ENCODE measurements around the gene TSPAN1.
A peak's percentile ranks its signal among the peaks of the same experiment; 100 is the strongest.

The TSPAN1 gene
- 0 to 1.5 (median 0.02) reads per million in 18 experiments for total RNA-seq

- no peak for DNase-seq
Measured at GRCh38 chr1:46174448-46175231, at the start of gene TSPAN1. Gene TSPAN1 (plus strand): TSS chr1:46175087. CDS start chr1:46181108, 6,021 bp downstream.

GRCh38 chr1:46128344-46128743 lies 46.5 kb upstream of the TSPAN1 start:
- no peak for DNase-seq

- DNase-seq, result no peak
Measured at GRCh38 chr1:46130121-46130520, 44.8 kb upstream of the TSPAN1 start.

GRCh38 chr1:46130606-46131005 lies 44.3 kb upstream of the TSPAN1 start:
- DNase-seq, result no peak

GRCh38 chr1:46131093-46131492 lies 43.8 kb upstream of the TSPAN1 start:
- no peak for DNase-seq

- peak in 1 of 2 donors; percentile 11 for DNase-seq
Measured at GRCh38 chr1:46131712-46132528, 43.0 kb upstream of the TSPAN1 start.

GRCh38 chr1:46132529-46133180 lies 42.2 kb upstream of the TSPAN1 start, which contains the start of gene PIK3R3:
Gene PIK3R3 (minus strand): TSS chr1:46132629. CDS start chr1:46131952, 677 bp downstream.
- peak; percentile 98 for DNase-seq

- no peak for DNase-seq
Measured at GRCh38 chr1:46133181-46133658, 41.7 kb upstream of the TSPAN1 start.

GRCh38 chr1:46133781-46134350 lies 41.0 kb upstream of the TSPAN1 start:
- no peak for DNase-seq

GRCh38 chr1:46134660-46135331 lies 40.1 kb upstream of the TSPAN1 start:
- no peak for DNase-seq

- no peak for DNase-seq
Measured at GRCh38 chr1:46136711-46137110, 38.2 kb upstream of the TSPAN1 start.

GRCh38 chr1:46137916-46138315 lies 37.0 kb upstream of the TSPAN1 start:
- no peak for DNase-seq

GRCh38 chr1:46148318-46148717 lies 26.6 kb upstream of the TSPAN1 start:
- DNase-seq, result no peak

- DNase-seq, result no peak
Measured at GRCh38 chr1:46150085-46150484, 24.8 kb upstream of the TSPAN1 start.

- DNase-seq, result peak in 1 of 2 donors; percentile 8
Measured at GRCh38 chr1:46152016-46152415, 22.9 kb upstream of the TSPAN1 start.

GRCh38 chr1:46153228-46153627 lies 21.7 kb upstream of the TSPAN1 start:
- DNase-seq, result no peak

GRCh38 chr1:46153732-46154131 lies 21.2 kb upstream of the TSPAN1 start:
- no peak for DNase-seq

GRCh38 chr1:46157916-46158311 lies 17.0 kb upstream of the TSPAN1 start:
- DNase-seq, result no peak

GRCh38 chr1:46158312-46159281 lies 16.3 kb upstream of the TSPAN1 start:
- no peak for DNase-seq

GRCh38 chr1:46159516-46159915 lies 15.4 kb upstream of the TSPAN1 start:
- no peak for DNase-seq

- DNase-seq, result no peak
Measured at GRCh38 chr1:46160212-46160611, 14.7 kb upstream of the TSPAN1 start.

Data from inflammatory macrophage (primary cell).